Activated CD4-positive, alpha-beta memory T cell treated with anti-CD3 and anti-CD28 coated beads for 36 hours (primary cell): ENCODE results near the gene HOXC12. TPM values are rescaled to one million over a fixed set of nuclear protein-coding genes. Genes with fewer than 3 reads are reported as not detected.

Experiments used
- CTCF ChIA-PET: fragments of 350-600 bp; sonication (Branson Sonifier 250); formaldehyde crosslinking; loops from one replicate; lab custom pipeline; 2021; ENCODE audit warnings: antibody characterized with exemption, inconsistent platforms; lab: Charles Lee
- POLR2A ChIA-PET: fragments of 350-600 bp; sonication (Branson Sonifier 250); formaldehyde crosslinking; loops from one replicate; lab custom pipeline; 2021; ENCODE audit warnings: antibody characterized with exemption; lab: Charles Lee
- DNase-seq: peaks from one replicate; pipeline ENCODE4 v3.0.0-alpha.2; 2020
- H3K27ac Mint-ChIP-seq: one replicate; pipeline ENCODE4 v1.8.0; 2021; ENCODE audit warnings: mixed read lengths
- H3K27me3 Mint-ChIP-seq: one replicate; pipeline ENCODE4 v1.8.0; 2021; ENCODE audit warnings: mixed read lengths
- H3K36me3 Mint-ChIP-seq: one replicate; pipeline ENCODE4 v1.8.0; 2021; ENCODE audit warnings: mixed read lengths
- H3K4me1 Mint-ChIP-seq: one replicate; pipeline ENCODE4 v1.8.0; 2021; ENCODE audit warnings: low read depth, mixed read lengths
- H3K4me3 Mint-ChIP-seq: one replicate; pipeline ENCODE4 v1.8.0; 2021; ENCODE audit warnings: mild to moderate bottlenecking, mixed read lengths
- H3K9me3 Mint-ChIP-seq: one replicate; pipeline ENCODE4 v1.8.0; 2021; ENCODE audit warnings: mixed read lengths
- intact Hi-C: fragments of 100-400 bp; cut with micrococcal nuclease; formaldehyde crosslinking; loops from one replicate; pipeline ENCODE4 v1.15.1; 2023
- total RNA-seq, 2 experiments: library from RNA; stranded (reverse); gene quantifications; one replicate each; pipeline ENCODE4 v1.2.3, GENCODE V29; 2021

The HOXC12 gene
- total RNA-seq, 2 experiments from 2014 or later, result not detected

DNA sequence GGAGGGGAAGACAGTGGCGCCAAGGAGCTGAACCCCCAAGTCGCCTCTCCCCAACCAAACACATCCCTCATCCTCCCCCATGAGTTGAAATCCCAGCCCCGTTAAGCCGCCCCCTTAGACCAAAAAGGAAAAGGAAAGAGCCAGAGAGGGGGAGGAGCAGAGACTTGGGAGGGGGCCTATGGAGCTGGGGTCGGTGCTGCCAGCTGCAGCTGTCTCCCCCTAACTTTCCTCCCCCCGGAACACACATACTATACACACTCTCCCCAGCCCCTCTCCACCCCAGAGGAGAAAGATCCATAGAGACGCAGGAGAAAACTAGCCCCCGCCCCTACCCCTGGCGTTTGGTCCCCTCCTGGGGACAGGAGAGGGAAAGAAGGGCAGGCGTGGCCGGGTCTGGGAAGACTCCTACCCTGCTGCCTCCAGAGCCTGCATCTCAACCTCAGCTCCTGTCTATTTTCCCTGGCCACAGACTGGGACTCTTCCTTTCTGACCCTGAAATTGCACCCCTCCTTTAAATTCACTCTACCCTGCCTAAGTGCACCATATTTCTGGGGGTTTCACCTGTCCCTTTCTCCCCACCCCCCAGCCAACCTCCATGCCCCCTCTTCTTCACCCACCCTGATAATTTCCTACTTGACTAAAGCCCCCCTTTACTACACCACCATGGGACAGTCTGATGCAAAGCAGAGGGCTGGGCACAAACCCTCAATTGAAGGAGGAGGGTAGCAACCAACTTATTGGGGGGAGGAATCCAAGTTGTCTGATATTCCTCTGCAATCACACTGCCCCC is 43.6 kb downstream of the HOXC12 start:
- intact Hi-C loops, result loop anchor here (5.0 kb wide), 1 partner anchor 34 kb away; the partner anchor contains the start of gene HOXC5
- Mint-ChIP-seq H3K27me3 (peaks cover 82% of the 10 kb centered on the region), H3K27ac (no peak overlapping the region), H3K9me3 (no peaks in the 10 kb centered on the region), H3K4me1 (peaks cover 32% of the 10 kb centered on the region), H3K4me3 (no peak overlapping the region), H3K36me3 (peaks cover 2% of the 10 kb centered on the region)
- ChIA-PET POLR2A (interaction anchor here (0.6 kb wide), 1 partner anchor 436 kb away, joined by 3 read pairs; no protein-coding TSS in a partner anchor), CTCF (interaction anchor here (0.7 to 2.3 kb wide), 4 partner anchors 7 to 217 kb away, joined by 3 to 7 read pairs (median 6); no protein-coding TSS in a partner anchor)
- no peak for DNase-seq

DNA sequence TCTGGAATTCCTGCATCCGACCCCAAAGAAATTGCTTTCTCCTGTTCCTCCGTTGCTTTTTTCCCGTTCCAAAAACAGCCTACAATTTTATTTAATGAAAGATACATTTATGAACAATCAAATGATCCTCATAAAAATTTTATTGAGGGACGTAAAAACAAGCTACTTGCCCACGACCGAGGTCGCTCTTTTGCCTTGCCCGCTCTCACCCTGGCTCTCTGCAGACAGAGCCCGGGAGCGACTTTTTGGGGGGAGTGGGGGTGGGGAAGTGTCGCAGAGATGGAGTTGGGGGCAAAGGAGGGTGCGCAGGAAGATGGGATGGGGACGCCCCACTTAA is 44.2 kb downstream of the HOXC12 start:
- CTCF ChIA-PET, result interaction anchor here (1.3 to 2.2 kb wide), 2 partner anchors 12 to 216 kb away, joined by 4 to 7 read pairs; no protein-coding TSS in a partner anchor
- intact Hi-C loops, result loop anchor here (5.0 kb wide), 1 partner anchor 33 kb away; the partner anchor contains the start of gene HOXC5
- Mint-ChIP-seq H3K9me3 (no peaks in the 10 kb centered on the region), H3K27ac (no peak overlapping the region), H3K36me3 (peaks cover 1% of the 10 kb centered on the region), H3K4me3 (no peak overlapping the region), H3K4me1 (peaks cover 29% of the 10 kb centered on the region), H3K27me3 (peaks cover 82% of the 10 kb centered on the region)
- POLR2A ChIA-PET, result no interaction called here
- DNase-seq, result no peak

DNA sequence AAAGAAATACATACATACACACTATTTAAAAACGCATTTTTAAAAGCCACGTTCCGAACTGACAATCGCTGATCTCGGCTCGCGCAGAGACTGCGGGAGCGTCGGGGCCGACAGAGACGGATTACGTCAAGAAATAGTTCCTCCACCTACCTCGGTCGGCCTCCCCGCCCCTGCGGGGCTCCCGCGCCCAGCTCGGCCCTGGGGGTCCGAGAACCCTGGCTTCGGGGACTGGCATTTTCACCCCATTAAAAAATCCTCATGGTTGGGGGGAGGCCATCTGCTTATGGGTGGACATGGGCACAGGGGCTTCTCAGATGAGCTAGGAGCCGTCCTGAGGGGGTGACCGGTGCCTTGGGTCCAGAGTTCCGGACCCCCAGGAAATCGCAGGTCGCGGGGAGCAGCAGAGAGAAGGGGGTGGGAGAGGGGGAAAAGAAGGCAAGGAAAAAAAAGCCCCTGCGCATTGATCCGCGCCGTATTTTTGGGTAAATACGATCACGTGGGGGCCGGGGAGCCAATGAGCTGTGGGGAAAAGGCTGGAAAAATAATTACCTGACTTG is 44.9 kb downstream of the HOXC12 start:
- peaks cover 23% of the 10 kb centered on the region for H3K4me1 Mint-ChIP-seq
- POLR2A ChIA-PET, result no interaction called here

DNA sequence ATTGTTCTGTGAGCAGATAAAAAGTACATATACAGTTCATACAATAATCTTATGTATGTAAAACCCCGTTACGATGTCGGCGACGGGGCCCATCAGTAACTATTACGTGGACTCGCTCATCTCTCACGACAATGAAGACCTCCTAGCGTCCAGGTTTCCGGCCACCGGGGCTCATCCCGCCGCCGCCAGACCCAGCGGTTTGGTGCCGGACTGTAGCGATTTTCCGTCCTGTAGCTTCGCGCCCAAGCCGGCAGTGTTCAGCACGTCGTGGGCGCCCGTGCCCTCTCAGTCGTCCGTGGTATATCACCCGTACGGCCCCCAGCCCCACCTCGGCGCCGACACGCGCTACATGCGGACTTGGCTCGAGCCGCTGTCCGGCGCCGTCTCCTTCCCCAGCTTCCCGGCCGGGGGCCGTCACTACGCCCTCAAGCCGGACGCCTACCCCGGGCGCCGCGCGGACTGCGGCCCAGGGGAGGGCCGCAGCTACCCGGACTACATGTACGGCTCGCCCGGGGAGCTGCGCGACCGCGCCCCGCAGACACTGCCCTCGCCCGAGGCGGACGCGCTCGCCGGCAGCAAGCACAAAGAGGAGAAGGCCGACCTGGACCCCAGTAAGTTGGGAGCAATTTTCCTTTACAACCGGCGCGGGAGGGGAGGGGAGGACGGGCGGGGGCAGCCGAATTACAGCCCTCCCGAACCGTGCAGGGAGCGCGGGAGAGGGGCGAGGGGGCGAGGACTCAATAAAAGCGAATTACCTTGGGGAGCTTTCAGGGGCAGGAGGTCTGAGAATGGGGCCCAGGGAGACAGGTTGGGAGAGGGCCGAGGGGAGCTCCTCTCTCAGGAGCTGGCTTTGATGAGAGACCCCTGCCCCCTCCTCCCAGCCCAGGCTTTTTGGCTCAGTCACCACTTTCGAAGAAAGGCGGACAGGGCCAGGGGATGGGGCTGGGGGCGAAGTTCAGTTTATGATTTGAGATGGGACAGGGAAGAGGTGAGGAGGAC is 45.7 kb downstream of the HOXC12 start, which contains the start of gene HOXC9:
TSS of gene HOXC9 (plus strand) at position 46 of the 999 bp plus-strand sequence. CDS start at position 74, 28 bp downstream.
- CTCF ChIA-PET, result interaction anchor here (0.7 to 2.0 kb wide), 8 partner anchors 13 to 214 kb away, joined by 3 to 7 read pairs (median 6); partner anchors contain the start of gene HOXC5
- H3K36me3 Mint-ChIP-seq, result no peaks in the 10 kb centered on the region
- no peak for DNase-seq
- H3K27me3 Mint-ChIP-seq, result peaks cover 86% of the 10 kb centered on the region
- intact Hi-C loops, result loop anchor here (10.0 kb wide), 1 partner anchor 364 kb away; the partner anchor contains the start of gene GPR84
- H3K4me1 Mint-ChIP-seq, result peaks cover 16% of the 10 kb centered on the region
- POLR2A ChIA-PET, result no interaction called here
- peak within 1 kb of the TSS; percentile 37 for H3K4me3 Mint-ChIP-seq
- H3K9me3 Mint-ChIP-seq, result no peaks in the 10 kb centered on the region
- no peak within 1 kb of the TSS for H3K27ac Mint-ChIP-seq

More for the DNA sequence above, 44.9 kb downstream of the HOXC12 start:
- Mint-ChIP-seq H3K27me3 (peaks cover 85% of the 10 kb centered on the region), H3K27ac (no peak overlapping the region), H3K4me3 (peak overlapping the region; percentile 37), H3K36me3 (no peaks in the 10 kb centered on the region), H3K9me3 (no peaks in the 10 kb centered on the region)
- CTCF ChIA-PET, result interaction anchor here (0.7 to 2.2 kb wide), 9 partner anchors 13 to 215 kb away, joined by 3 to 7 read pairs (median 7); partner anchors contain the start of gene HOXC5
- peak; percentile 42 for DNase-seq
- intact Hi-C loops, result loop anchor here (5.0 to 10.0 kb wide), 2 partner anchors 33 to 365 kb away; partner anchors contain the start of genes GPR84 and HOXC5

DNA sequence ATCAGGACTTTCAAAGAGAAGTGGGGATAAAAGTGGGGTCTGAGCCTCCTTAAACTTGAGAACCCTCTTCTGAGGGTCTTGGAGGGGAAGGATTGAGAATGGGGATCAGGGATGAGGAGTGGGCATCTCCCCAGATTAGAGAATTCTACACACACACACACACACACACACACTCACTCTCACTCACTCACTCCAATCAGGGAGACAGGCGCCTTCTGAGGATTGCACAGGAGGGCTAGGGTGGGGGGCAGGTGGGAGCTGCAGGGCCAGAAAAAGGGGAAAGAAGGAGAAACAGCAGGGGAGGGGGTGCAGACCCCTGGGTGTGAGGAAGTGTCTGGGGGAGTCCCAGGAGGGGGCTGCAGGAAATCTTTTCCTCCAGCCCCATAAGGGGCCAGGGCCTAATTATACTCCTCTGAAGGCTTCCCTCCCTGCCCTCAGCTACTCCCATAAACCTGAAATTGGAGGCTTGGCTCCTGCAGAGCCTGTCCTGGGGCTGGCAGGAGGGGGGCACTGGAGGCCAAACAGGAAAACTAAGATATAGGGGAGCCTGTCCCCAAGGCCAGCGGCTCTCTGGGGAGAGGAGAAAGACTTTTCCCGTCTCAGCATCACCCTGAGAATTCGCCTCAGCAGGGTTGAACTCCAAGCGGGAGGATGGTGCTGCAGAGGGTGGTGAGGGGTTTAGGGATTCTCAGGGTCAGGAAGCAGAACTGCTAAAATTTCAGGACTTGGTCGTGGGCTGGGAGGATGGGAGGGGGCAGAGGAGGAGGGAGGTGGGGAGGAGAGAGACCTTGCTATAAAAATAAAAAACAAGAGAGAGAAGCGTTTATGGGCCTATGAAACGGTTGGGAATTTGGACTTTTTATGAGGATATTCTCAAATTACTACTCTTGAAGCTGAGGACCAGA is 46.8 kb downstream of the HOXC12 start:
- Mint-ChIP-seq H3K4me3 (no peak overlapping the region), H3K9me3 (no peaks in the 10 kb centered on the region), H3K27me3 (peaks cover 87% of the 10 kb centered on the region), H3K36me3 (no peaks in the 10 kb centered on the region), H3K27ac (no peak overlapping the region), H3K4me1 (peaks cover 13% of the 10 kb centered on the region)
- POLR2A ChIA-PET, result no interaction called here
- intact Hi-C loops, result loop anchor here (10.0 kb wide), 1 partner anchor 363 kb away; the partner anchor contains the start of gene GPR84
- DNase-seq, result no peak
- CTCF ChIA-PET, result interaction anchor here (0.7 to 2.0 kb wide), 3 partner anchors 31 to 206 kb away, joined by 3 to 7 read pairs (median 3); no protein-coding TSS in a partner anchor

DNA sequence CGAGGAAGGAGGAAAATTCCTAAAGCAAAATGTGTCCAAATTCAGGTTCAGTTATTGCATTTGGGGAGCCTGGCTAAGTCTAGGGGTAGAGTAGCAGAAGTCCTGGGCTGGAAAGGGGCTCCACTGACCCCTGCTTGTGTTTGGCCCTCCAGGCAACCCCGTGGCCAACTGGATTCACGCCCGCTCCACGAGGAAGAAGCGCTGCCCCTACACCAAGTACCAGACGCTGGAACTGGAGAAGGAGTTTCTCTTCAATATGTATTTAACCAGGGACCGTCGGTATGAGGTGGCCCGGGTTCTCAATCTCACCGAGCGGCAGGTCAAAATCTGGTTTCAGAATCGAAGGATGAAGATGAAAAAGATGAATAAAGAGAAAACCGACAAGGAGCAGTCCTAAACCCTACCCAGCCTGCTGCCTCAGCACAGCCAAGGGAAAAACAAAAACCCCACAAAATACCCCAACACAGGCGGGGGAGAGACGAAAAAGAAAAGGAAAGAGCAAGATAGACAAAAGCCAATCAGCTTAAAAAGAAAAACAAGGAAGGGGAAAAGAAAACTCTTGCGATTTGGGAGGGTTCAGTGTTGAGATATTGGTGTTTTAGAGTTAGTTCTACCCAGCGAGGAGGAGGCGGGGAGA is 47.7 kb downstream of the HOXC12 start:
- Mint-ChIP-seq H3K27ac (no peak overlapping the region), H3K4me3 (no peak overlapping the region), H3K9me3 (no peaks in the 10 kb centered on the region)

DNA sequence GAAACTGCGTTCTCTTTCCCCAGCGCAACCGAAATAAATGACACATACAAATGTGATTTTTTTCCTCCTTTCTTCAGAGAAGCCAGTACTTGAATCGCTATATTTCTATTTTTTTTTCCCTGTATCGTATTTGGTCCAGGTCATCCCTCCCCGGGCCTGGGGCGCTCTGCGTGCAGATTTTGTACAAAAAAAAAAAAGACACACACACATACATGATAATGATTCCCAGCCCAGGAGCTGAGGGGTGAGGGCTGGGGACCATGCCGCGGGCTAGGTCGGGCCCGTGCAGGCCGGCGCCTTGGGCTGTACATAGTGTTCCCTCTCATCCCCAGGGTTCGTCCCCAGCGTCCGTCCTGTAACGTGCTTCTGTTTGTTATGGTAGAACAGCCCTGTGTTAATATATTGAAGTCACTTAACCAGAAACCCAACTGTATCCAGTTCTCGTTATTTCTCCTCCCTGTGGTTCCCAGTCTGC is 48.2 kb downstream of the HOXC12 start:
- CTCF ChIA-PET, result interaction anchor here (1.0 to 9.3 kb wide), 4 partner anchors 18 to 205 kb away, joined by 3 to 127 read pairs (median 108); partner anchors contain the start of genes HOXC10 and SMUG1
- H3K4me1 Mint-ChIP-seq, result peaks cover 13% of the 10 kb centered on the region
- intact Hi-C loops, result loop anchor here (10.0 kb wide), 1 partner anchor 362 kb away; the partner anchor contains the start of gene GPR84
- no peaks in the 10 kb centered on the region for H3K9me3 Mint-ChIP-seq
- no peaks in the 10 kb centered on the region for H3K36me3 Mint-ChIP-seq
- H3K4me3 Mint-ChIP-seq, result no peak overlapping the region
- POLR2A ChIA-PET, result no interaction called here
- H3K27me3 Mint-ChIP-seq, result peaks cover 92% of the 10 kb centered on the region
- DNase-seq, result no peak
- H3K27ac Mint-ChIP-seq, result no peak overlapping the region

More for the DNA sequence above, 47.7 kb downstream of the HOXC12 start:
- peaks cover 16% of the 10 kb centered on the region for H3K4me1 Mint-ChIP-seq
- DNase-seq, result no peak
- POLR2A ChIA-PET, result no interaction called here
- H3K36me3 Mint-ChIP-seq, result no peaks in the 10 kb centered on the region
- intact Hi-C loops, result loop anchor here (10.0 kb wide), 1 partner anchor 362 kb away; the partner anchor contains the start of gene GPR84
- peaks cover 92% of the 10 kb centered on the region for H3K27me3 Mint-ChIP-seq
- CTCF ChIA-PET, result interaction anchor here (0.7 to 9.3 kb wide), 3 partner anchors 17 to 198 kb away, joined by 3 to 112 read pairs (median 3); partner anchors contain the start of gene HOXC10

DNA sequence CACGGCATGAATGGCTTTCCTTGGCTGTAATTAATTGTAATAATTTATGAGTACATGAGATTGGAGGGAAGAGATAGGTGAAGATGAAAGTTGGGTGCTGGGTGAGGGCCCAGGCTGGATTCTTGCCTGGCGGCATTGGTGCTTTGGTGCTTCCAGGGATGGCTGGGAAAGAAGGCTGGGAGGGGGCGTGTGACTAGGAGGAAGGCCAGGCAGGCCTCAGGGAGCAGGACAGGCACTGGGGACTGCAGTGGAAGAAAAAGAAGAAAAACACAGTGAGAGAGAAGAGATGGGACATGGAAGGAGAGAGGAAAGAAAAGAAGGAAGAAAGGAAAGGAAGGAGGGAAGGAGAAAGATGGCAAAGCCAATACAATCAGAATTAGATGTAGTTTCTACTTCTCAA is 48.9 kb downstream of the HOXC12 start:
- ChIA-PET POLR2A (no interaction called here), CTCF (interaction anchor here (1.0 to 9.3 kb wide), 7 partner anchors 11 to 204 kb away, joined by 3 to 127 read pairs (median 29); partner anchors contain the start of genes HOXC10, HOXC5 and SMUG1)
- intact Hi-C loops, result loop anchor here (10.0 kb wide), 1 partner anchor 361 kb away; the partner anchor contains the start of gene GPR84
- Mint-ChIP-seq H3K36me3 (no peaks in the 10 kb centered on the region), H3K4me3 (no peak overlapping the region), H3K4me1 (peaks cover 13% of the 10 kb centered on the region), H3K27ac (no peak overlapping the region), H3K27me3 (peaks cover 91% of the 10 kb centered on the region), H3K9me3 (no peaks in the 10 kb centered on the region)
- DNase-seq, result no peak

DNA sequence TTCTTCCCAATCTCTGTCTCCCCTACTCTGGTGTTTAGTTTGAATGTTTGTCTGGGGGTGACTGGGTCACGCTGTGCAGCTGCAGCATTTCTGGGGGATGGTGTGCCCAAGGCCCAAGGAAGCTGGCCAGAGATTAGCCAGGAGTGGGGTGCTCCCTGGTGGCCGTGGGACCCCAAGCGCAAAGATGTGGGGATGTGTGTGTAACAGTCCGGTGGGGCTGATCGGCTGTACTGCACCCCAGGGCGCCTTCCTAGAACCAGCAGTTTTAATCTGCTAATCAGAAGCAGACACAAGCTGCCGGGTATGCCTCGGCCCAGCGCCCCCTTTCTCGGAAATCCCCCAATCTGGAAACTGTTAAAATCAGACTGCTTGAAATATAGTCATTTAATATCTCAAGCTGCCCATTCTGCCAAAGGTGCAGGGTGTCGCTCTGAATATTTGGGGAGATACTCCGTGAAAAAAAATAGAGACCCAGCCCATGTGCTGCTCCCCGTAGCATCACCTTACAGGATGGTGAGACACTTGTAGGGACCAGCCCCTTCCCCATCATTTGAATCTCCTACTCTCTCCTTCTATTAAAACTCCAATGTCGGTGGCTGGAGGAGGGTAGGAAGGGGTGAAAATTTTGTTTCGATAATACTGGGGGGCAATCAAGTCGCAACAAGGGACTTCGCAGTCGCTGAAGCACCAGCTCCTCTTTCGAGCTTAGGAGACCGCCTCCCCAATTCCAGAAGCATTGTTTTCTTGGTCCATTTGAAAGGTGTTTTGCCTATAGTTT is 49.5 kb downstream of the HOXC12 start:
- Mint-ChIP-seq H3K4me1 (peaks cover 15% of the 10 kb centered on the region), H3K9me3 (no peaks in the 10 kb centered on the region), H3K27ac (no peak overlapping the region), H3K36me3 (no peaks in the 10 kb centered on the region), H3K4me3 (no peak overlapping the region), H3K27me3 (peaks cover 88% of the 10 kb centered on the region)
- intact Hi-C loops, result loop anchor here (10.0 kb wide), 1 partner anchor 361 kb away; the partner anchor contains the start of gene GPR84
- POLR2A ChIA-PET, result no interaction called here
- DNase-seq, result no peak
- CTCF ChIA-PET, result interaction anchor here (1.0 to 9.3 kb wide), 8 partner anchors 12 to 203 kb away, joined by 3 to 127 read pairs (median 18); partner anchors contain the start of genes HOXC10, HOXC13, HOXC5 and SMUG1
